Measurements from ENCODE around the gene PACRG.

PACRG gene

GRCh38 chr6:163206196-163206595 lies 478.4 kb downstream of the PACRG start:
- no peak overlapping the region for H3K4me3 ChIP-seq (ENCODE audit: low read depth, low read length)
- no peak for DNase-seq (ENCODE audit: low read depth)
- no peak for TF ChIP-seq CTCF (conservative IDR thresholded peaks at IDR 0.05; ENCODE audit: low read depth, low read length)

- no peak for DNase-seq (ENCODE audit: low read depth)
- no peak overlapping the region for H3K4me3 ChIP-seq (ENCODE audit: low read depth, low read length)
- TF ChIP-seq CTCF (conservative IDR thresholded peaks at IDR 0.05; ENCODE audit: low read depth, low read length), result no peak
Observed at GRCh38 chr6:163207431-163208383, 479.9 kb downstream of the PACRG start.

- no peak overlapping the region for H3K4me3 ChIP-seq (ENCODE audit: low read depth, low read length)
- no peak for TF ChIP-seq CTCF (conservative IDR thresholded peaks at IDR 0.05; ENCODE audit: low read depth, low read length)
- no peak for DNase-seq (ENCODE audit: low read depth)
Observed at GRCh38 chr6:163209005-163209404, 481.2 kb downstream of the PACRG start.

GRCh38 chr6:163212123-163212522 lies 484.3 kb downstream of the PACRG start:
- TF ChIP-seq CTCF (conservative IDR thresholded peaks at IDR 0.05; ENCODE audit: low read depth, low read length), result no peak
- no peak for DNase-seq (ENCODE audit: low read depth)
- no peak overlapping the region for H3K4me3 ChIP-seq (ENCODE audit: low read depth, low read length)

- H3K4me3 ChIP-seq (ENCODE audit: low read depth, low read length), result no peak overlapping the region
- DNase-seq (ENCODE audit: low read depth), result no peak
- TF ChIP-seq CTCF (conservative IDR thresholded peaks at IDR 0.05; ENCODE audit: low read depth, low read length), result no peak
Observed at GRCh38 chr6:163214259-163214658, 486.5 kb downstream of the PACRG start.

GRCh38 chr6:163218361-163218894 lies 490.7 kb downstream of the PACRG start:
- DNase-seq (ENCODE audit: low read depth), result no peak
- no peak for TF ChIP-seq CTCF (conservative IDR thresholded peaks at IDR 0.05; ENCODE audit: low read depth, low read length)
- H3K4me3 ChIP-seq (ENCODE audit: low read depth, low read length), result no peak overlapping the region

Data from choroid plexus epithelial cell (primary cell).